Brain microvascular endothelial cell (primary cell): ENCODE results near the gene CLNK.

ENCODE experiments used
- DNase-seq: peaks from one replicate; pipeline ENCODE4 v3.0.0-alpha.2; 2020
- H3K27ac ChIP-seq: fragments of 250-450 bp; sonication (Bioruptor Pico); 2 replicates; pipeline ENCODE4 v1.5.1; 2020; ENCODE audit warnings: mild to moderate bottlenecking, moderate library complexity
- H3K27me3 ChIP-seq: fragments of 250-450 bp; sonication (Bioruptor Pico); replicated peaks from 2 replicates; pipeline ENCODE4 v1.5.1; 2020; ENCODE audit warnings: mild to moderate bottlenecking
- H3K36me3 ChIP-seq: fragments of 250-450 bp; sonication (Bioruptor Pico); replicated peaks from 2 replicates; pipeline ENCODE4 v1.5.1; 2020; ENCODE audit warnings: mild to moderate bottlenecking
- H3K4me3 ChIP-seq: 2 replicates; pipeline ENCODE4 v1.5.1; 2011; ENCODE audit warnings: low read depth, mild to moderate bottlenecking, control low read depth, low read length, moderate library complexity
- in situ Hi-C: cut with HindIII; loops from 2 replicates; pipeline ENCODE4 v1.10.0; 2017; ENCODE audit warnings: low sequenced_read_pairs, low pct_ligation_motif_present
- TF ChIP-seq, protein P1 (sequence below): IDR thresholded peaks from 2 replicates; pipeline ENCODE4 v1.5.1; 2011; ENCODE audit warnings: low read depth, mild to moderate bottlenecking, moderate library complexity, low read length, control low read depth, inconsistent platforms; ENCODE audit errors: missing control alignments

CLNK gene

GRCh38 chr4:10701161-10701560 lies 16.6 kb upstream of the CLNK start:
- no peaks in the 10 kb centered on the region for H3K36me3 ChIP-seq
- H3K27ac ChIP-seq = no peak overlapping the region
- no peaks in the 10 kb centered on the region for H3K27me3 ChIP-seq
- no peak for DNase-seq
- TF ChIP-seq, protein P1, sequence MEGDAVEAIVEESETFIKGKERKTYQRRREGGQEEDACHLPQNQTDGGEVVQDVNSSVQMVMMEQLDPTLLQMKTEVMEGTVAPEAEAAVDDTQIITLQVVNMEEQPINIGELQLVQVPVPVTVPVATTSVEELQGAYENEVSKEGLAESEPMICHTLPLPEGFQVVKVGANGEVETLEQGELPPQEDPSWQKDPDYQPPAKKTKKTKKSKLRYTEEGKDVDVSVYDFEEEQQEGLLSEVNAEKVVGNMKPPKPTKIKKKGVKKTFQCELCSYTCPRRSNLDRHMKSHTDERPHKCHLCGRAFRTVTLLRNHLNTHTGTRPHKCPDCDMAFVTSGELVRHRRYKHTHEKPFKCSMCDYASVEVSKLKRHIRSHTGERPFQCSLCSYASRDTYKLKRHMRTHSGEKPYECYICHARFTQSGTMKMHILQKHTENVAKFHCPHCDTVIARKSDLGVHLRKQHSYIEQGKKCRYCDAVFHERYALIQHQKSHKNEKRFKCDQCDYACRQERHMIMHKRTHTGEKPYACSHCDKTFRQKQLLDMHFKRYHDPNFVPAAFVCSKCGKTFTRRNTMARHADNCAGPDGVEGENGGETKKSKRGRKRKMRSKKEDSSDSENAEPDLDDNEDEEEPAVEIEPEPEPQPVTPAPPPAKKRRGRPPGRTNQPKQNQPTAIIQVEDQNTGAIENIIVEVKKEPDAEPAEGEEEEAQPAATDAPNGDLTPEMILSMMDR = no peak
- in situ Hi-C loops = no loop called here
- H3K4me3 ChIP-seq = no peak overlapping the region

DNA sequence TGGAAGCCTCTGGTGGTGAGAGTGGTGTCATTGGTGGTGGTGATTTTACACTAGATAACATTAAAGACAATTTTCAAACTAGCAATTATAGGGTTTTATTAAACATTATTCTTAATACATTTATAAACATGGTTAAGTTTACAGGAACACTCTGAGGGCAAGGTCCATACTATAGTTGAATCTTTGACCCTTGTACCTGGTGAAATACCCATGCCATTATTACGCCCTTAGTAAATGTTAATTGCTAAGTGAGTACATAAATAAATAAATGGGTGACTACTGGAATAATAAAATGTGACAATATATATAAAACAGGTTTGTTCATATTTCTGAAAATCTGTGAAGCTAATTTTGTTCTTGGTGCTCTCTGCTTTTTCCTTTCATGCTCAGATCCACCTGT lies 13.6 kb upstream of the CLNK start:
- in situ Hi-C loops = no loop called here

GRCh38 chr4:10697086-10697485 lies 12.5 kb upstream of the CLNK start:
- Histone ChIP-seq H3K36me3 (no peaks in the 10 kb centered on the region), H3K4me3 (no peak overlapping the region), H3K27ac (no peak overlapping the region), H3K27me3 (no peaks in the 10 kb centered on the region)
- in situ Hi-C loops = no loop called here
- DNase-seq = no peak
- TF ChIP-seq, protein P1 = no peak

More for the DNA sequence above, 13.6 kb upstream of the CLNK start:
- Histone ChIP-seq H3K27ac (no peak overlapping the region), H3K36me3 (no peaks in the 10 kb centered on the region), H3K27me3 (no peaks in the 10 kb centered on the region), H3K4me3 (no peak overlapping the region)
- TF ChIP-seq, protein P1 = no peak
- no peak for DNase-seq

- no peak overlapping the region for H3K4me3 ChIP-seq
- no peaks in the 10 kb centered on the region for H3K27me3 ChIP-seq
- H3K36me3 ChIP-seq = no peaks in the 10 kb centered on the region
- no peak for DNase-seq
- no peak overlapping the region for H3K27ac ChIP-seq
- TF ChIP-seq, protein P1 = no peak
- in situ Hi-C loops = no loop called here
Observed at GRCh38 chr4:10696253-10696652, 11.7 kb upstream of the CLNK start.

DNA sequence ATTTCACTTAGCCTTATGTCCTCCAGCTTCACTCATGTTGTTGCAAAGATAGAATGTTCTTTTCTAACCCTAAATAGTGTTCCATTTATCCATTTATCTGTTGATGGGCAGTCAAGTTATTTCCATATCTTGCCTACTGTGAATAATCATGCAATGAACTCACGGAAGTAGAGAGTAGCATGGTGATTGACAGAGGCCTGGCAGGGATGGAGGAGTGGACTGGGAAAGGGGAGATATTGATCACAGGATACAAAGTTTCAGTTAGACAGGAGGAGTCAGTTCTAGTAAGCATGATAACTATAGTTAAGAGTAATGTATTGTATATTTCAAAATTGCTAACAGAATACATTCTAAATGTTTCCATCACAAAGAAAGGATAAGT lies 10.3 kb upstream of the CLNK start:
- no peaks in the 10 kb centered on the region for H3K27me3 ChIP-seq
- TF ChIP-seq, protein P1 = no peak
- H3K4me3 ChIP-seq = no peak overlapping the region
- no peak overlapping the region for H3K27ac ChIP-seq
- H3K36me3 ChIP-seq = no peaks in the 10 kb centered on the region
- no peak for DNase-seq
- in situ Hi-C loops = no loop called here

- in situ Hi-C loops = no loop called here
- TF ChIP-seq, protein P1 = no peak
- H3K27ac ChIP-seq = no peak overlapping the region
- no peak overlapping the region for H3K4me3 ChIP-seq
- no peaks in the 10 kb centered on the region for H3K36me3 ChIP-seq
- no peaks in the 10 kb centered on the region for H3K27me3 ChIP-seq
- no peak for DNase-seq
Observed at GRCh38 chr4:10694151-10694827, 9.7 kb upstream of the CLNK start.
